GM23338 (cell line): Measurements from ENCODE around the gene KCMF1. TPM values are rescaled to one million over a fixed set of nuclear protein-coding genes. Genes with fewer than 3 reads are reported as not detected.
A peak's percentile ranks its signal among the peaks of the same experiment; 100 is the strongest.

Experiments
- ATAC-seq: fragments of 200-7000 bp; cut with Tn5 transposase; 3 replicates; pipeline ENCODE4 v1.9.1; 2020
- DNase-seq: peaks from one replicate; pipeline ENCODE4 v3.0.0-alpha.2; 2015; ENCODE audit warnings: low spot score
- H2AFZ ChIP-seq: fragments of 200-600 bp; sonication (generic); 2 replicates; pipeline ENCODE4 v1.8.0; 2016; ENCODE audit warnings: antibody characterized with exemption, mild to moderate bottlenecking, moderate library complexity
- H3F3A ChIP-seq: fragments of 200-600 bp; sonication (generic); replicated peaks from 2 replicates; pipeline ENCODE4 v1.8.0; 2017; ENCODE audit warnings: antibody characterized with exemption, mixed run types, low read depth
- H3K27ac ChIP-seq: fragments of 200-600 bp; sonication (generic); 2 replicates; pipeline ENCODE4 v1.6.1; 2016; ENCODE audit warnings: low read depth
- H3K27me3 ChIP-seq: fragments of 200-600 bp; sonication (generic); 2 replicates; pipeline ENCODE4 v1.8.0; 2016; ENCODE audit warnings: mild to moderate bottlenecking, mixed run types, moderate library complexity; ENCODE audit not compliant: insufficient read depth
- H3K36me3 ChIP-seq: fragments of 200-600 bp; sonication (generic); 2 replicates; pipeline ENCODE4 v1.8.0; 2016; ENCODE audit warnings: mild to moderate bottlenecking; ENCODE audit not compliant: insufficient read depth
- H3K4me1 ChIP-seq: fragments of 200-600 bp; sonication (generic); 2 replicates; pipeline ENCODE4 v1.8.0; 2016; ENCODE audit warnings: mild to moderate bottlenecking, moderate library complexity; ENCODE audit not compliant: insufficient read depth
- H3K4me2 ChIP-seq: fragments of 200-600 bp; sonication (generic); 2 replicates; pipeline ENCODE4 v1.7.1; 2017; ENCODE audit warnings: mixed run types
- H3K4me3 ChIP-seq: fragments of 200-600 bp; sonication (generic); 2 replicates; pipeline ENCODE4 v1.6.1; 2016; ENCODE audit warnings: mixed run types
- H3K79me2 ChIP-seq: fragments of 200-600 bp; sonication (generic); replicated peaks from 2 replicates; pipeline ENCODE4 v1.8.0; 2017; ENCODE audit warnings: mild to moderate bottlenecking; ENCODE audit not compliant: insufficient read depth
- H3K9me2 ChIP-seq: fragments of 200-600 bp; sonication (generic); 2 replicates; pipeline ENCODE4 v1.8.0; 2017; ENCODE audit not compliant: insufficient read depth
- H4K20me1 ChIP-seq: fragments of 200-600 bp; sonication (generic); replicated peaks from 2 replicates; pipeline ENCODE4 v1.8.0; 2017; ENCODE audit warnings: mild to moderate bottlenecking; ENCODE audit not compliant: insufficient read depth
- H3K27ac Mint-ChIP-seq: 2 replicates; pipeline ENCODE4 v1.8.0; 2020; ENCODE audit warnings: inconsistent platforms, mild to moderate bottlenecking, moderate library complexity, mixed read lengths
- H3K27me3 Mint-ChIP-seq: 3 replicates; pipeline ENCODE4 v1.8.0; 2022; ENCODE audit warnings: low read depth, mild to moderate bottlenecking, moderate library complexity, mixed read lengths, inconsistent platforms; ENCODE audit not compliant: insufficient read depth, poor library complexity
- H3K36me3 Mint-ChIP-seq: 3 replicates; pipeline ENCODE4 v1.8.0; 2021; ENCODE audit warnings: low read depth, mild to moderate bottlenecking, inconsistent platforms, moderate library complexity, mixed read lengths
- H3K4me1 Mint-ChIP-seq: 3 replicates; pipeline ENCODE4 v1.8.0; 2020; ENCODE audit warnings: mild to moderate bottlenecking, inconsistent platforms, mixed read lengths
- H3K4me3 Mint-ChIP-seq: 3 replicates; pipeline ENCODE4 v1.8.0; 2021; ENCODE audit warnings: moderate library complexity, mild to moderate bottlenecking, inconsistent platforms, mixed read lengths
- H3K9me3 Mint-ChIP-seq: 3 replicates; pipeline ENCODE4 v1.8.0; 2020; ENCODE audit warnings: moderate library complexity, mild to moderate bottlenecking, inconsistent platforms, mixed read lengths
- CTCF ChIP-seq, 2 experiments: fragments of 200-600 bp in 1 of 2; sonication (generic) in 1 of 2; conservative IDR thresholded peaks; 2 replicates each; pipeline versions ENCODE4 v1.5.1 to v1.6.1; 2016 to 2017; ENCODE audit warnings: antibody characterized with exemption in 2 of 2, low read depth in 2 of 2, mild to moderate bottlenecking in 2 of 2, moderate library complexity in 1 of 2
- ETS1 ChIP-seq: IDR thresholded peaks from 2 replicates; pipeline ENCODE4 v1.6.1; 2016; ENCODE audit warnings: antibody characterized with exemption
- EZH2phosphoT487 ChIP-seq: fragments of 200-600 bp; sonication (generic); IDR thresholded peaks from one replicate; pipeline ENCODE4 v1.8.1; 2018; ENCODE audit warnings: antibody characterized with exemption; ENCODE audit not compliant: unreplicated experiment
- NANOG ChIP-seq: IDR thresholded peaks from 2 replicates; pipeline ENCODE4 v1.6.1; 2016; ENCODE audit warnings: antibody characterized with exemption, borderline replicate concordance
- STAT1 ChIP-seq: IDR thresholded peaks from one replicate; pipeline ENCODE4 v1.6.1; 2016; ENCODE audit warnings: antibody characterized with exemption; ENCODE audit not compliant: unreplicated experiment
- ZNF331 ChIP-seq: fragments of 250-450 bp; sonication (Bioruptor Pico); IDR thresholded peaks from 2 replicates; pipeline ENCODE4 v1.5.0; 2020; ENCODE audit warnings: low read depth, mild to moderate bottlenecking, moderate library complexity
- polyA plus RNA-seq: library from polyadenylated mRNA; unstranded; fragments of >200 nt; fragmentation: Nextera tagmentation; extraction: Ambion mirVana; gene quantifications from 2 replicates; pipeline ENCODE4 v1.2.1, GENCODE V29; 2016
- total RNA-seq: library from RNA; depleted of rRNA; stranded (reverse); fragments of >200 nt; shearing (Covaris generic); gene quantifications from 2 replicates; pipeline ENCODE4 v1.2.3, GENCODE V29; 2014
- TF ChIP-seq, protein P1 (sequence below): fragments of 250-450 bp; sonication (Bioruptor Pico); IDR thresholded peaks from 2 replicates; pipeline ENCODE4 v1.5.0; 2020; ENCODE audit warnings: mild to moderate bottlenecking, moderate library complexity

The KCMF1 gene
- total and polyA plus RNA-seq, 2 experiments from 2014 or later, result 29.3 to 120 TPM

DNA sequence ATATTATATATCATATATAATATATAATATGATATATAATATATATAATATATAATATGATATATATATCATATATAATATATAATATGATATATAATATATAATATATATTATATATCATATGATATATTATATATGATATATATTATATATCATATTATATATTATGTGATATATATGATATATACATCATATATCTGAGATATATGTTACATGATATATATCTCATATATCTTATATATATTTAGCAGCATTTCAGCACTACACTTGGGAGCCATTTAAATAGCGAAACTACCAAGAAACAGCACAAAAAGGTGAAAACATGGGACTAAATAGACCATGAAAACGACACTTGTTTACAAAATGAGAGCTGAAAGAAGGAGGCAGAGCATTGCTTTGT lies 37.3 kb downstream of the KCMF1 start (continued):
- TF ChIP-seq, protein P1, sequence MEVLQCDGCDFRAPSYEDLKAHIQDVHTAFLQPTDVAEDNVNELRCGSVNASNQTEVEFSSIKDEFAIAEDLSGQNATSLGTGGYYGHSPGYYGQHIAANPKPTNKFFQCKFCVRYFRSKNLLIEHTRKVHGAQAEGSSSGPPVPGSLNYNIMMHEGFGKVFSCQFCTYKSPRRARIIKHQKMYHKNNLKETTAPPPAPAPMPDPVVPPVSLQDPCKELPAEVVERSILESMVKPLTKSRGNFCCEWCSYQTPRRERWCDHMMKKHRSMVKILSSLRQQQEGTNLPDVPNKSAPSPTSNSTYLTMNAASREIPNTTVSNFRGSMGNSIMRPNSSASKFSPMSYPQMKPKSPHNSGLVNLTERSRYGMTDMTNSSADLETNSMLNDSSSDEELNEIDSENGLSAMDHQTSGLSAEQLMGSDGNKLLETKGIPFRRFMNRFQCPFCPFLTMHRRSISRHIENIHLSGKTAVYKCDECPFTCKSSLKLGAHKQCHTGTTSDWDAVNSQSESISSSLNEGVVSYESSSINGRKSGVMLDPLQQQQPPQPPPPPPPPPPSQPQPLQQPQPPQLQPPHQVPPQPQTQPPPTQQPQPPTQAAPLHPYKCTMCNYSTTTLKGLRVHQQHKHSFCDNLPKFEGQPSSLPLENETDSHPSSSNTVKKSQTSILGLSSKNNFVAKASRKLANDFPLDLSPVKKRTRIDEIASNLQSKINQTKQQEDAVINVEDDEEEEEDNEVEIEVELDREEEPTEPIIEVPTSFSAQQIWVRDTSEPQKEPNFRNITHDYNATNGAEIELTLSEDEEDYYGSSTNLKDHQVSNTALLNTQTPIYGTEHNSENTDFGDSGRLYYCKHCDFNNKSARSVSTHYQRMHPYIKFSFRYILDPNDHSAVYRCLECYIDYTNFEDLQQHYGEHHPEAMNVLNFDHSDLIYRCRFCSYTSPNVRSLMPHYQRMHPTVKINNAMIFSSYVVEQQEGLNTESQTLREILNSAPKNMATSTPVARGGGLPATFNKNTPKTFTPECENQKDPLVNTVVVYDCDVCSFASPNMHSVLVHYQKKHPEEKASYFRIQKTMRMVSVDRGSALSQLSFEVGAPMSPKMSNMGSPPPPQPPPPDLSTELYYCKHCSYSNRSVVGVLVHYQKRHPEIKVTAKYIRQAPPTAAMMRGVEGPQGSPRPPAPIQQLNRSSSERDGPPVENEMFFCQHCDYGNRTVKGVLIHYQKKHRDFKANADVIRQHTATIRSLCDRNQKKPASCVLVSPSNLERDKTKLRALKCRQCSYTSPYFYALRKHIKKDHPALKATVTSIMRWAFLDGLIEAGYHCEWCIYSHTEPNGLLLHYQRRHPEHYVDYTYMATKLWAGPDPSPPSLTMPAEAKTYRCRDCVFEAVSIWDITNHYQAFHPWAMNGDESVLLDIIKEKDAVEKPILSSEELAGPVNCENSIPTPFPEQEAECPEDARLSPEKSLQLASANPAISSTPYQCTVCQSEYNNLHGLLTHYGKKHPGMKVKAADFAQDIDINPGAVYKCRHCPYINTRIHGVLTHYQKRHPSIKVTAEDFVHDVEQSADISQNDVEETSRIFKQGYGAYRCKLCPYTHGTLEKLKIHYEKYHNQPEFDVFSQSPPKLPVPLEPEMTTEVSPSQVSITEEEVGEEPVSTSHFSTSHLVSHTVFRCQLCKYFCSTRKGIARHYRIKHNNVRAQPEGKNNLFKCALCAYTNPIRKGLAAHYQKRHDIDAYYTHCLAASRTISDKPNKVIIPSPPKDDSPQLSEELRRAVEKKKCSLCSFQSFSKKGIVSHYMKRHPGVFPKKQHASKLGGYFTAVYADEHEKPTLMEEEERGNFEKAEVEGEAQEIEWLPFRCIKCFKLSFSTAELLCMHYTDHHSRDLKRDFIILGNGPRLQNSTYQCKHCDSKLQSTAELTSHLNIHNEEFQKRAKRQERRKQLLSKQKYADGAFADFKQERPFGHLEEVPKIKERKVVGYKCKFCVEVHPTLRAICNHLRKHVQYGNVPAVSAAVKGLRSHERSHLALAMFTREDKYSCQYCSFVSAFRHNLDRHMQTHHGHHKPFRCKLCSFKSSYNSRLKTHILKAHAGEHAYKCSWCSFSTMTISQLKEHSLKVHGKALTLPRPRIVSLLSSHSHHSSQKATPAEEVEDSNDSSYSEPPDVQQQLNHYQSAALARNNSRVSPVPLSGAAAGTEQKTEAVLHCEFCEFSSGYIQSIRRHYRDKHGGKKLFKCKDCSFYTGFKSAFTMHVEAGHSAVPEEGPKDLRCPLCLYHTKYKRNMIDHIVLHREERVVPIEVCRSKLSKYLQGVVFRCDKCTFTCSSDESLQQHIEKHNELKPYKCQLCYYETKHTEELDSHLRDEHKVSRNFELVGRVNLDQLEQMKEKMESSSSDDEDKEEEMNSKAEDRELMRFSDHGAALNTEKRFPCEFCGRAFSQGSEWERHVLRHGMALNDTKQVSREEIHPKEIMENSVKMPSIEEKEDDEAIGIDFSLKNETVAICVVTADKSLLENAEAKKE, result no peak
- no peak for TF ChIP-seq ZNF331 (CRISPR knock-in tag)

DNA sequence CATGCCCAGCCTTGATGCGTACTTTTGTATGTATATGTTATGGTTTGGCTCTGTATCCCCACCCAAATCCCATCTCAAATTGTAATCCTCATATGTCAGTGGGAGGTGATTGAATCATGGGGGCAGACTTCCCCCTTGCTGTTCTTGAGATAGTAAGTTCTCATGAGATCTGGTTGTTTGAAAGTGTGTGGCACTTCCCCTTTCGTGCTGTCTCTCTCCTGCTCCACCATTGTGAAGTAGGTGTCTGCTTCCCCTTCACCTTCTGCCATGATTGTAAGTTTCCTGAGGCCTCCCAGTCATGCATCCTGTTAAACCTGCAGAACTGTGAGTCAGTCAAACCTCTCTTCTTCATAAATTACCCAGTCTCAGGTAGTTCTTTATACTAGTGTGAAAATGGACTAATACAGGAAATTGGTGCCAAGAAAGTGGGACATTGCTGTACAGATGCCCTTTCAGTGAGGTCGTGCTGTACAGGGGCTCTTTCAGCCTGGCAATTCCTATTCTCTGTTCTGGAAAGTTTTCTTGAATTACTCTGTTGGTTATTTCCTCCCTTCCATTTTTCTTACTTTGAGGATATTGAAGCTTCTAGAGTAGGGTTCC lies 38.2 kb downstream of the KCMF1 start:
- peak overlapping the region; percentile 58 for H3K27ac ChIP-seq
- ATAC-seq, result no peak
- peaks cover 42% of the 10 kb centered on the region for H3K4me1 Mint-ChIP-seq

DNA sequence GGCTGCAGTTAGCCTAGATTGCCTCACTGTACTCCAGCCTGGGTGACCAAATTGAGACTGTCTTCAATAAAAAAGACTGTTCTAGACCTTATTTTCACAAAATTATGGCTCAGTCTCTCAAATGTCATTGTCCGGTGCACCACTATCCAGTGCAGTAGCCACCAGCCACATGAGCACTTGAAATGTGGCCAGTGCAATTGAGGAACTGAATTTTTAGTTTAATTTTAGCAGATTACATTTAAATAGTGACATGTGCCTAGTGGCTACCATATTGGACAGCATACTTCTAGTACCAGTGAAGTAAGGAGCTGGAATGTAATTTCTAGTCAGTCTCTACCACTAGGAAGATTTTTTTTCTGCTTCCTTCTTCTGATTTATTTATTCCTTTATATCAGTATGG lies 39.4 kb downstream of the KCMF1 start:
- peaks cover 28% of the 10 kb centered on the region for H3K36me3 Mint-ChIP-seq
- H3K4me3 ChIP-seq, result no peak overlapping the region
- no peak overlapping the region for H3K4me2 ChIP-seq
- TF ChIP-seq EZH2phosphoT487, result no peak
- no peak for TF ChIP-seq CTCF (conservative IDR thresholded peaks at IDR 0.05; ENCODE audit: low read depth in 2 of 2)
- TF ChIP-seq ETS1, result no peak
- H3K4me1 ChIP-seq, result peaks cover 53% of the 10 kb centered on the region
- peaks cover 98% of the 10 kb centered on the region for H3K79me2 ChIP-seq
- H3K9me2 ChIP-seq, result peaks cover 5% of the 10 kb centered on the region; the same call in 1 of the 2 replicates
- H3K27me3 Mint-ChIP-seq, result no peaks in the 10 kb centered on the region
- no peak overlapping the region for H3K27ac ChIP-seq
- peaks cover 54% of the 10 kb centered on the region for H4K20me1 ChIP-seq
- H2AFZ ChIP-seq, result no peak overlapping the region
- H3K27me3 ChIP-seq, result no peaks in the 10 kb centered on the region
- no peak for DNase-seq
- H3F3A ChIP-seq, result peaks cover 34% of the 10 kb centered on the region
- no peak for ATAC-seq
- H3K36me3 ChIP-seq, result peaks cover 11% of the 10 kb centered on the region; the same call in 1 of the 2 replicates
- H3K4me1 Mint-ChIP-seq, result peaks cover 55% of the 10 kb centered on the region
- H3K27ac Mint-ChIP-seq, result no peak overlapping the region
- no peak overlapping the region for H3K4me3 Mint-ChIP-seq
- no peaks in the 10 kb centered on the region; the same call in 2 of the 3 replicates for H3K9me3 Mint-ChIP-seq

More for the DNA sequence above, 38.2 kb downstream of the KCMF1 start:
- H3K9me2 ChIP-seq, result peaks cover 5% of the 10 kb centered on the region; the same call in 1 of the 2 replicates
- no peak overlapping the region; the same call in 1 of the 2 replicates for H3K4me2 ChIP-seq
- H3K36me3 Mint-ChIP-seq, result peaks cover 34% of the 10 kb centered on the region
- peak overlapping the region; percentile 71; the same call in 1 of the 2 replicates for H3K27ac Mint-ChIP-seq
- no peak for DNase-seq
- no peaks in the 10 kb centered on the region; the same call in 2 of the 3 replicates for H3K9me3 Mint-ChIP-seq
- H3K27me3 ChIP-seq, result no peaks in the 10 kb centered on the region
- H3K4me3 Mint-ChIP-seq, result no peak overlapping the region
- peaks cover 31% of the 10 kb centered on the region for H3F3A ChIP-seq
- no peaks in the 10 kb centered on the region for H3K27me3 Mint-ChIP-seq
- peaks cover 98% of the 10 kb centered on the region for H3K79me2 ChIP-seq
- H4K20me1 ChIP-seq, result peaks cover 66% of the 10 kb centered on the region
- H3K4me3 ChIP-seq, result no peak overlapping the region
- peaks cover 11% of the 10 kb centered on the region for H3K36me3 ChIP-seq
- peaks cover 45% of the 10 kb centered on the region for H3K4me1 ChIP-seq
- no peak for TF ChIP-seq STAT1
- TF ChIP-seq NANOG, result no peak
- no peak overlapping the region for H2AFZ ChIP-seq
